AG04450 (cell line): ENCODE results near the gene KCNA10. TPM values are rescaled to one million over a fixed set of nuclear protein-coding genes. Genes with fewer than 3 reads are reported as not detected.

Experiments used
- CTCF ChIA-PET: fragments of 300-600, 350-600 bp; formaldehyde crosslinking; extraction: SDS; loops from one replicate; lab custom pipeline; 2022; ENCODE audit warnings: antibody characterized with exemption, inconsistent platforms; lab: Charles Lee
- POLR2A ChIA-PET: fragments of 350-600 bp; formaldehyde crosslinking; extraction: SDS; loops from one replicate; lab custom pipeline; 2021; ENCODE audit warnings: antibody characterized with exemption, inconsistent platforms; lab: Yijun Ruan, JAX
- DNase-seq: peaks from one replicate; pipeline ENCODE4 v3.0.0-alpha.2; 2011; ENCODE audit warnings: low read depth, low spot score
- H3K27ac ChIP-seq: one replicate; pipeline ENCODE4 v1.5.1; 2012; ENCODE audit warnings: low read depth, low read length, control low read depth
- H3K27me3 ChIP-seq: one replicate; pipeline ENCODE4 v1.6.0; 2012; ENCODE audit warnings: low read length; ENCODE audit not compliant: control insufficient read depth, insufficient read depth
- H3K4me3 ChIP-seq: 2 replicates; pipeline ENCODE4 v1.5.1; 2011; ENCODE audit warnings: mild to moderate bottlenecking, low read depth, low read length, control low read depth
- H3K9me3 ChIP-seq: 2 replicates; pipeline ENCODE4 v1.5.1; 2012; ENCODE audit warnings: low read length; ENCODE audit not compliant: control insufficient read depth, insufficient read depth
- CTCF ChIP-seq: IDR thresholded peaks from 2 replicates; pipeline ENCODE4 v1.5.1; 2011; ENCODE audit warnings: low read depth, low read length, control low read depth, inconsistent platforms
- polyA plus RNA-seq: library from polyadenylated mRNA; depleted of rRNA; stranded (reverse); fragments of >200 nt; gene quantifications from 2 replicates; pipeline ENCODE4 v1.2.3, GENCODE V29; 2011

KCNA10 gene
- polyA plus RNA-seq, 1 experiment, result not detected

GRCh38 chr1:110559157-110559556, 40.2 kb upstream of the KCNA10 start:
- DNase-seq, result no peak
- POLR2A ChIA-PET, result no interaction called here
- TF ChIP-seq CTCF, result no peak
- Histone ChIP-seq H3K27ac (no peak overlapping the region), H3K9me3 (no peaks in the 10 kb centered on the region; the same call in 1 of the 2 replicates), H3K27me3 (peaks cover 34% of the 10 kb centered on the region), H3K4me3 (no peak overlapping the region)
- CTCF ChIA-PET, result no interaction called here

GRCh38 chr1:110557481-110557880, 38.5 kb upstream of the KCNA10 start:
- Histone ChIP-seq H3K27ac (no peak overlapping the region), H3K9me3 (no peaks in the 10 kb centered on the region; the same call in 1 of the 2 replicates), H3K4me3 (no peak overlapping the region), H3K27me3 (peaks cover 40% of the 10 kb centered on the region)
- DNase-seq, result no peak
- POLR2A ChIA-PET, result no interaction called here
- TF ChIP-seq CTCF, result no peak
- CTCF ChIA-PET, result interaction anchor here (0.8 kb wide), 2 partner anchors 13 to 62 kb away, joined by 3 to 4 read pairs; no protein-coding TSS in a partner anchor

GRCh38 chr1:110556471-110556807, 37.5 kb upstream of the KCNA10 start:
- CTCF ChIA-PET, result interaction anchor here (0.8 to 1.4 kb wide), 3 partner anchors 14 to 63 kb away, joined by 3 to 5 read pairs (median 4); no protein-coding TSS in a partner anchor
- DNase-seq, result no peak
- peaks cover 36% of the 10 kb centered on the region for H3K27me3 ChIP-seq
- no peak overlapping the region for H3K27ac ChIP-seq
- no peaks in the 10 kb centered on the region for H3K9me3 ChIP-seq
- POLR2A ChIA-PET, result no interaction called here
- no peak overlapping the region for H3K4me3 ChIP-seq
- TF ChIP-seq CTCF, result no peak

- peaks cover 36% of the 10 kb centered on the region for H3K27me3 ChIP-seq
- H3K4me3 ChIP-seq, result no peak overlapping the region
- H3K9me3 ChIP-seq, result no peaks in the 10 kb centered on the region
- ChIA-PET CTCF (interaction anchor here (0.6 to 1.4 kb wide), 8 partner anchors 9 to 61 kb away, joined by 3 to 6 read pairs (median 3); no protein-coding TSS in a partner anchor), POLR2A (no interaction called here)
- no peak overlapping the region for H3K27ac ChIP-seq
- no peak for DNase-seq
- no peak for TF ChIP-seq CTCF
These were observed 37.0 kb upstream of the KCNA10 start for GRCh38 chr1:110555807-110556470.
